Fibroblast of skin of scalp (primary cell): ENCODE measurements around the gene TAS1R3.

Source experiments
- DNase-seq: peaks from one replicate; pipeline ENCODE4 v3.0.0-alpha.2; 2013

The TAS1R3 gene

DNA sequence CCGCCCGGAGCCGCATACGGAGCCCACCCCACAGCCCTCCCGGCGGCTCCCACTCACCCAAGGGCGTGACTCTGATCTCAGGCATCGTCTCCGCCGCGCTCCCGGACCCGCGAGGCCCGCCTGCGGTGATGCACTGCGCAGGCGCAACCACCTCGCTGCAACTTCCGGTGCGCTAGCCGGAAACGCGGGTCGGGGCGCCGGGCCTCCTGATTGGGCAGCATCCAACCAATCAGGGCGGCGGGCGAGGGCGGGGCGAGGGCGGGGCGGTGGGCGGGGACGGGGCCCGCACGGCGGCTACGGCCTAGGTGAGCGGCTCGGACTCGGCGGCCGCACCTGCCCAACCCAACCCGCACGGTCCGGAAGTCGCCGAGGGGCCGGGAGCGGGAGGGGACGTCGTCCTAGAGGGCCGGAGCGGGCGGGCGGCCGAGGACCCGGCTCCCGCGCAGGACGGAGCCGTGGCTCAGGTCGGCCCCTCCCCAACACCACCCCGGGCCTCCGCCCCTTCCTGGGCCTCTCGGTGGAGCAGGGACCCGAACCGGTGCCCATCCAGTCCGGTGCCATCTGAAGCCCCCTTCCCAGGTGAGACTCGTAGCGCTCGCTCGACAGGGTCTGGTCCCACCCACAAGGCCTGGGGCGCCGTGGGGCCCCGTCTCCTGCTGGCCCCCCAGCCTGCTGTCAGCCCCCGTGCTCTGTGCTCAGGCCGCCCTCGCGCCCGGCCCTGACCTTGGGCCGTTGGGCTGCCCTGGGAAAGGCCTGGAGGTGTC is 6.4 kb upstream of the TAS1R3 start, which contains the start of the genes CPTP and INTS11:
Gene CPTP (plus strand): TSS at position 279 of the 764 bp plus-strand sequence. CDS start 2,109 bp downstream, outside the sequence.
Gene INTS11 (minus strand): TSS at position 137 of the 764 bp plus-strand sequence. CDS start 52 bp downstream, at position 85.
- DNase-seq: peak; percentile 92

DNA sequence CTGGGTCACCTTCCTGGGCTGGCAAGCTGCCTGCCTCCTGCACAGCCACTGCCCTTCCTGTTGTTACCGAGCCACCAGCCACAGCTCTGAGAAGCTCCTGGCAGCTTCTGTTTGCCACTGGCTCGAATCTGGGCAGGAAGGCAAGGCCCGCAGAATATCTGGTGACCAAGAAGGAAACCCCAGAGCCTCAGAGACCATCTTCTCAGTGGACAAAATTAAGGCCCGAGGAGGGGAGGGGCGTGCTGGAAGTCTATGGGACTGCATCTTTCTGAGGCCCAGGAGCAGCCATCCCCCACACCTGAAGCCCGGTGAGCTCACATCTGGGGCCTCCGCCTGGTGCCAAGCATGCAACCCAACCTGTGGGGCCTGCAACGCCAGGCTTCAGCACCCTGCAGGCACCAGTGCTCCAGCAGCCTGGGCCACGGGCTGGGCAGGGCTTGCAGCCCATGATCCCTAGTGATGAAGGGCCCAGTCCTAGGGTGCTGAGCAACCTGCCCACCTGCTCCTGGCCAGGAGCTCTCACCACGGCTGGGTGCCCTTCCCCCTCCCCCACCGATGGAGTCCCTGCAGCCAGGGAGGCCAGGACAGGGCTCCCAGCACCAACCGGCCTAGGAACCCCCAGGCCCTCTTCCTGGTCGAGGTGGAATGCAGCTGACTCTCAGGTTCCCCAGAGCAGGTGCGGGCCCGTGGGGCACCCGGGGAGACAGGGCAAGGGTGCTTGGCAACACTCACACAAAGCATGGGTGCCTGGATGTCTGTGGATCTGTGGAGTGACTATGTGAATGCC is 5.6 kb upstream of the TAS1R3 start:
- no peak for DNase-seq

DNA sequence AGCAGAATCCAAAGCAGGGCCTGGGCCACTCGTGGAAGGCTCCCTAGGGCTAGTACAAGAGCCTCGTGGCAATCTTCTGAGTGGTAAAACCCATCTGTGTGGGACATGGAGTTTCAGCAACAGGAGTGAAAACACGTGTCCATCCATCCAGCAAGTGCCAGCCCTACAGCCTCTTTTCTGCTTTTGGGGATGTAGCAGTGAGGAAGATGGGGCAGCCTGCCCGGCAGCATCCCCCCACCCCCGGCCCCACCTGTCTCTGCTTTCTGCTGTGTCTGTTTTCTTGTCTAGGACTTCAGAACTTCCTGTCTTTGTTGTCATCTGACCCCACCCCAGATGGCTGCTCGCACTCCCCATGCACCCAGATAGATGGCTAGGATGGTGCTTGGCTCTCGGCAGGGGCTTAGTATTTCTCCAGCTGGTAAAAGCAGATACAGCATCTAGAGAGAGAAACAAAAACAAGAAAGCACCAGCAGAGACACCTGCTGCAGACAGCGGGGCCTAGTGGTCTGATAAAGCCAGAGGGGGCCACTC is 4.9 kb upstream of the TAS1R3 start:
- no peak for DNase-seq

DNA sequence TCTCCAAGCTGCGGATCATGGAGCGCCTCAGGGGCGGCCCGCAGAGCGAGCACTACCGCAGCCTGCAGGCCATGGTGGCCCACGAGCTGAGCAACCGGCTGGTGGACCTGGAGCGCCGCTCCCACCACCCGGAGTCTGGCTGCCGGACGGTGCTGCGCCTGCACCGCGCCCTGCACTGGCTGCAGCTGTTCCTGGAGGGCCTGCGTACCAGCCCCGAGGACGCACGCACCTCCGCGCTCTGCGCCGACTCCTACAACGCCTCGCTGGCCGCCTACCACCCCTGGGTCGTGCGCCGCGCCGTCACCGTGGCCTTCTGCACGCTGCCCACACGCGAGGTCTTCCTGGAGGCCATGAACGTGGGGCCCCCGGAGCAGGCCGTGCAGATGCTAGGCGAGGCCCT is 3.8 kb upstream of the TAS1R3 start:
- no peak for DNase-seq

DNA sequence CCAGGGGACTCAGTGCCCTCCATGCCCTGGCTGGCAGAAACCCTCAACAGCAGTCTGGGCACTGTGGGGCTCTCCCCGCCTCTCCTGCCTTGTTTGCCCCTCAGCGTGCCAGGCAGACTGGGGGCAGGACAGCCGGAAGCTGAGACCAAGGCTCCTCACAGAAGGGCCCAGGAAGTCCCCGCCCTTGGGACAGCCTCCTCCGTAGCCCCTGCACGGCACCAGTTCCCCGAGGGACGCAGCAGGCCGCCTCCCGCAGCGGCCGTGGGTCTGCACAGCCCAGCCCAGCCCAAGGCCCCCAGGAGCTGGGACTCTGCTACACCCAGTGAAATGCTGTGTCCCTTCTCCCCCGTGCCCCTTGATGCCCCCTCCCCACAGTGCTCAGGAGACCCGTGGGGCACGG is 2.8 kb upstream of the TAS1R3 start:
- DNase-seq: no peak

DNA sequence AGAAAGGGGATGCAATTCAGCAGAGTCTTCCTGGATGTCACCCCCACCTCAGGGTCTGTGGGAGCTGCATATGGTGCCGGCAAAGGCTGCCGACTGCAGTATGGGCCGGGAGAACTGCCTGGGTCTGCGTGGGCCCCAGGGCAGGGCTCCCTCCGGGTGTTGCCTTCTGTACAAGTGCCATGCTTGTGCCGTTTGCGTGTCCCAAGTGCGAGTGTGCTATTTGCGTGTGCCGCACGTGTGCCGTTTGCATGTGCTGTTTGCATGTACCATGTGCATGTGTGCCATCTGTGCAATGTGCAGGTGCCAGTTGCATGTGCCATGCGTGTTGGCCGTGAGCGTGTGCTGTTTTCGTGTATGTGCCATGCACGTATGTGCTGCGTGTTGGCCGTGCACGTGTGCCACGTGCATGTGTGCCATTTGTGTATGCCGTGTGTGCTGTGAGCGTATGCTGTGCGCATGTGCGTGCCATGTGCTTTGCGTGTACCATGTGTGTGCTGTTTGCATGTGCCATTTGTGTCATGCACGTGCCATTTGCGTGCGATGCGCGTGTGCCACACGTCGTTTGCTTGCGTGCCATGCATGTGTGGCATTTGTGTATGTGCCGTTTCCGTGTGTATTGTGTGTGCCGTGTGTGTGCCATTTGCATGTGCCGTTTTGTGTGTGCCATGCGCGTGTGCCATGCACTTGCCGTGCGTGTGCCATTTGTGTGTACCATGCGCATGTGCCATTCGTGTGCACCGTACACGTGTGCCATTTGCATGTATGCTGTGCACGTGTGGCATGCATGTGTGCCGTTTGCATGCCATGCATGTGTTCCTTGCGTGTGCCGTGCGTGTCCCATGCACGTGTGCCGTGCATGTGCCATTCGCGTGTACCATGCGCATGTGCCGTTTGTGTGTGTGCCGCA is 1.5 kb upstream of the TAS1R3 start:
- no peak for DNase-seq

DNA sequence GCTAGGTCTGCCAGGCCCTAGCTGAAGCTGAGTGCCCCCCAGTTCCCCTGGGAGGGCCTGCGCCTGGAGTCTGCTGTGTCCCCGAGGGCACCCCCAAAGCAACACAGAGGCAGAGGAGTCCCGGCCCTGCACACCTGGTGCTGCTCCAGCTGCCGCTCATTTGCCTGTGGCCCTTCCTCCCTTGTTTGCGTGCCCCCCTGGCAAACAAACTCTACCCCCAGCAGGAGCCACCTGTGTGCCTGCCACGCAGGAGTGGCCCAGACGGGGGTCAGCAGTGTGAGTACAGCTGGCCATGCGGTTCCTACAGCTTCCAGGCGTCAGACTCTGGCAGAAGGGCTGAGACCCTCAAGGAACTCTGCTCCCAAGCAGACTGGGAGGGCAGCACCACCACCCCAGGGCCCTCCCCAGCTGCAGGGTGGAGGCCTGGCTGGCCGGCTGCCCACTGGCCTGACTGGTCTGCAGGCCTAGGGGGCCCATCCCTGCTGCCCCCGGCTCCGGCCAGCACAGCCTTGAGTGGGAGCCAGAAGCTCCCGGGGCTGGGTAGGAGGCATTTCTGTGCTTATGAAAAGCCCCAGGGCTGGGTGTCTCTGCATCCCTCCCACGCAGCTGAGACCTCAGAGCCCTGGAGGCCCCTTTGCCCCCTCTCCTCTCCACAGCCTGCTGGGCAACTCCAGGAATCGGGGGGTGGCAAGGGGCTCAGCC is 563 bp upstream of the TAS1R3 start:
- DNase-seq: no peak

DNA sequence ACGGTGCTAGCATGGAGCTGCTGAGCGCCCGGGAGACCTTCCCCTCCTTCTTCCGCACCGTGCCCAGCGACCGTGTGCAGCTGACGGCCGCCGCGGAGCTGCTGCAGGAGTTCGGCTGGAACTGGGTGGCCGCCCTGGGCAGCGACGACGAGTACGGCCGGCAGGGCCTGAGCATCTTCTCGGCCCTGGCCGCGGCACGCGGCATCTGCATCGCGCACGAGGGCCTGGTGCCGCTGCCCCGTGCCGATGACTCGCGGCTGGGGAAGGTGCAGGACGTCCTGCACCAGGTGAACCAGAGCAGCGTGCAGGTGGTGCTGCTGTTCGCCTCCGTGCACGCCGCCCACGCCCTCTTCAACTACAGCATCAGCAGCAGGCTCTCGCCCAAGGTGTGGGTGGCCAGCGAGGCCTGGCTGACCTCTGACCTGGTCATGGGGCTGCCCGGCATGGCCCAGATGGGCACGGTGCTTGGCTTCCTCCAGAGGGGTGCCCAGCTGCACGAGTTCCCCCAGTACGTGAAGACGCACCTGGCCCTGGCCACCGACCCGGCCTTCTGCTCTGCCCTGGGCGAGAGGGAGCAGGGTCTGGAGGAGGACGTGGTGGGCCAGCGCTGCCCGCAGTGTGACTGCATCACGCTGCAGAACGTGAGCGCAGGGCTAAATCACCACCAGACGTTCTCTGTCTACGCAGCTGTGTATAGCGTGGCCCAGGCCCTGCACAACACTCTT is 1.1 kb downstream of the TAS1R3 start:
- no peak for DNase-seq

DNA sequence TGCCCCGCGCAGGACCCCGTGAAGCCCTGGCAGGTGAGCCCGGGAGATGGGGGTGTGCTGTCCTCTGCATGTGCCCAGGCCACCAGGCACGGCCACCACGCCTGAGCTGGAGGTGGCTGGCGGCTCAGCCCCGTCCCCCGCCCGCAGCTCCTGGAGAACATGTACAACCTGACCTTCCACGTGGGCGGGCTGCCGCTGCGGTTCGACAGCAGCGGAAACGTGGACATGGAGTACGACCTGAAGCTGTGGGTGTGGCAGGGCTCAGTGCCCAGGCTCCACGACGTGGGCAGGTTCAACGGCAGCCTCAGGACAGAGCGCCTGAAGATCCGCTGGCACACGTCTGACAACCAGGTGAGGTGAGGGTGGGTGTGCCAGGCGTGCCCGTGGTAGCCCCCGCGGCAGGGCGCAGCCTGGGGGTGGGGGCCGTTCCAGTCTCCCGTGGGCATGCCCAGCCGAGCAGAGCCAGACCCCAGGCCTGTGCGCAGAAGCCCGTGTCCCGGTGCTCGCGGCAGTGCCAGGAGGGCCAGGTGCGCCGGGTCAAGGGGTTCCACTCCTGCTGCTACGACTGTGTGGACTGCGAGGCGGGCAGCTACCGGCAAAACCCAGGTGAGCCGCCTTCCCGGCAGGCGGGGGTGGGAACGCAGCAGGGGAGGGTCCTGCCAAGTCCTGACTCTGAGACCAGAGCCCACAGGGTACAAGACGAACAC is 1.8 kb downstream of the TAS1R3 start:
- DNase-seq: no peak

DNA sequence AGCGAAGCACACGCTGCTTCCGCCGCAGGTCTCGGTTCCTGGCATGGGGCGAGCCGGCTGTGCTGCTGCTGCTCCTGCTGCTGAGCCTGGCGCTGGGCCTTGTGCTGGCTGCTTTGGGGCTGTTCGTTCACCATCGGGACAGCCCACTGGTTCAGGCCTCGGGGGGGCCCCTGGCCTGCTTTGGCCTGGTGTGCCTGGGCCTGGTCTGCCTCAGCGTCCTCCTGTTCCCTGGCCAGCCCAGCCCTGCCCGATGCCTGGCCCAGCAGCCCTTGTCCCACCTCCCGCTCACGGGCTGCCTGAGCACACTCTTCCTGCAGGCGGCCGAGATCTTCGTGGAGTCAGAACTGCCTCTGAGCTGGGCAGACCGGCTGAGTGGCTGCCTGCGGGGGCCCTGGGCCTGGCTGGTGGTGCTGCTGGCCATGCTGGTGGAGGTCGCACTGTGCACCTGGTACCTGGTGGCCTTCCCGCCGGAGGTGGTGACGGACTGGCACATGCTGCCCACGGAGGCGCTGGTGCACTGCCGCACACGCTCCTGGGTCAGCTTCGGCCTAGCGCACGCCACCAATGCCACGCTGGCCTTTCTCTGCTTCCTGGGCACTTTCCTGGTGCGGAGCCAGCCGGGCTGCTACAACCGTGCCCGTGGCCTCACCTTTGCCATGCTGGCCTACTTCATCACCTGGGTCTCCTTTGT is 2.6 kb downstream of the TAS1R3 start:
- DNase-seq: no peak

DNA sequence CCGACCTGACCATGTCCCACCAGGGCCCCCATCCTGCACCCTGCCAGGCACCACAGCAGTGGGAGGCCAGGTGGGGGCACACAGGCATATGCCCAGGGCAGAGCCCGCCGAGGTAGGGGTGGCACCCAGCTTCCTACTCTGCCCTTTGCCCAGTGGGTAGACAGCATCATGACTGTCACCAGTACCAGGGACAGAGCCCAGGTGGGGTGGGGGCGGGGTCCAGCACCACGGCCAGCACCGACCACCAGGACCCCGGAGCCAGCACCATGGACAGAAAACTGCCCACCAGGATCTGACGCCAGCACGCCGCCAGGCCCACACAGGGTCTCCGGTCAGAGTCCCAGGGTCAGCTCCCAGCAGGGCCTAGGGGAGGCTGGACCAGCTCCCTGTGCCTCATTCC is 3.8 kb downstream of the TAS1R3 start:
- DNase-seq: no peak

DNA sequence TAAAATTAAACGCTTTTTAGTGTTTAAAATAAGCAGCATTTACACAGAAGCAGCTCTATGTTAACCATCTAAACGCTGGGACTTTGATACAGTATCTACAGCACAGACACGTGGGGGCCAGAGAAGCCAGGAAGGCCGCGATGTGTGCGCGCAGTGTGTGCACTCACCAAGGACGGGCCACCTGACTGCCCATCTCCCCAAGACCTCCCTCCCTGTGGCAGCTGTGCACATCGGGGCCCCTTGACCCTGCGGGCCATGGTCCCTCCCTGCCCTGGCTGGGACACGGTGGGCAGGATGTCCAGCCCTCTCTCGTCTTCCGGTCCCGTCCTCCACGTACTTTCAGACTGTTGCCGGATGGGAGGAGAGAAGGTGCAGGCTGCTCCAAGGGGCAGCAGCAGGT is 4.2 kb downstream of the TAS1R3 start:
- no peak for DNase-seq

DNA sequence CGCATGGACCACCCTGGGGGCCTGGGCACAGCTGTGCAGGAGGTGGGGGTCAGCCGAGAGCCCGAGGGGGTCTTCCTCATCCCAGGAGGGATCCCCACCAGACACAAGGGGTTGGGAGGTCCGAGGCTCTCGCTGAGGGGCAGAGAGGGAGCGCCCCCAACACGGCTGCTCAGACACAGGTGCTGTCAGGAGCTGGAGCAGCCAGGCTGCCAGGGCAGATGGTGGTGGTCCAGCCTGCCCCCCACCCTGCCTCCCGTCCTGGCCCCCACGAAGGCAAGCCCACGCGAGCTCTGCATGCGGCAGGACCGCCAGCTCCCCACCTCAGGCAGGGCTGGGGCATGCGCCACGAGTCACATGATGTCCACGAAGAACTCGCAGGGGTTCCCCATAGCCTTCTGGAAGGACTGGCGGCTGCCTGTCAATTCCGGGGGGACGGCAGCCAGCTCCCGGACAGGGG is 4.7 kb downstream of the TAS1R3 start:
- DNase-seq: no peak

DNA sequence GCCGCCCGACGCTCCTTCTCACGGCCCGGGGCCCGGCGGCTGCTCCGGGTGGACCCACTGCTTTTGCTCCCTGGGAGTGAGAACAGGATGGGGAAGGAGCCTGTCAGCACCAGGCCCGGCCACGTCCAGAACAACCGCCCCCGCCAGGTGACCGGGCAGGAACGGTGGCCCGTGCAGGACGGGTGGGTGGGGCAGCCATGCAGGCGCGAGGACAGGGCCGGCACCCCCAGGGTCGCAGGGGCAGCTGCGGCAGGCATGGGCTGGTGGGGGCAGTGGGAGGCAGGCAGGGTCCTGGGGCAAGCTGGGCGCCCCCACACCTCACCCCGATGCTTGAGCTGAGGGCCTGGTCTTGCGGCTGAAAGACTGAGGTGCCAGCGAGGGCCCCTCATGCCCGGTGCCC is 5.4 kb downstream of the TAS1R3 start:
- DNase-seq: no peak

DNA sequence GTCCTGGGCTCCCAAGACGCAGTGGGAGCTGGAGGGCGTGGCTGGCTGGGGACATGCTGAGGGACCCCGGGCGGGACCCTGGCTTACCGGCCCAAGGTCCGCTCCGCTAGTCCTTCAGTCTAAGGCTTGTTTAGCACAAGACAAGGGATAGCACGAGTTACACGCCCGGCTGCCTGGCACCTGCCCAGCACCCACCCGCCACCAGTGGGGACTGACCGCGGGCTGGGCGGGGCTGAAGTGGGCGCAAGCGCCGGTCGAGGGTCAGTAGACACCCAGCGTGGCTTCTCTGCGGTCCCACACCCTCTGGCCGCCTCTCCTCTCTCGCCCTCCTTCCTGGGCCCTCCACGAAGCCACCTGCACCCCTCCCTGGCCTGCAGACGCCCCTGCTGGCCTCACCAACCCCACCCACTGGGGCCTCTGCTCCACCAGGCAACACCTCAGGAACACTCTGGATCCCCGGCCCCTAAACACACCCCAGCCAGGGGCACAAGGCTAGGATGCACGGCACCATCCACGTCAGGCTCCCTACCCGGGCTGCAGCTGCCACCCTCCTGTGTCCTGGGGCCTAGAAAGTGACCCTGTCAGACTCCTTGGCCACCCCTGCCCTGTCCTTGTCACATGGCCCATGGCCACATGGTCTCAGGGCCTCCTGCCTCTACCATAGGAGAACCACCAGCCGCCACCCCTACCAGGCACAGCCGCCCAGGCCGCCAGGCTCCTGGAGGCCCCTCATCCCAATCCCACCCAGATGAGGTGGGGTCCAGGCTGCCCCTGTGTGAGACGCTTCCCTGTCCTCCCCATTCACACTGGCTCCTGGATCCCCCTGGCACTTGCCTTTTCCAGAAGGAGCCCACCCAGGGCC is 6.1 kb downstream of the TAS1R3 start:
- DNase-seq: no peak

DNA sequence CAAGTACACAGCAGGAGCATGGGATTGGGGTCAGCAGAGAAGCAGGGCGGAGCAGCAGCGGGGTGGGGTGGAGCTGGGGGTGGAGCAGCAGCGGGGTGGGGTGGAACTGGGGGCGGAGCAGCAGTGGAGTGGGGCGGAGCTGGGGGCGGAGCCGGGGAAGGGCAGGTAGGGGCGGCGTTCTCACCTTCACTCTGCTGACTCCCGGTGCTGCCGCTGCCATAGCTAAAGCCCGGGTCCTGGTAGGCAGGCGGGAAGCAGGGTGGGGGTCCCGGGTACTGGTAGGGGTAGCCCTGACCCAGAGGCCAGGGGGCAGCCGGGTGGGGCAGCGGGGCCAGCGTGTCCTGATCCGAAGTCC is 6.7 kb downstream of the TAS1R3 start:
- DNase-seq: no peak

DNA sequence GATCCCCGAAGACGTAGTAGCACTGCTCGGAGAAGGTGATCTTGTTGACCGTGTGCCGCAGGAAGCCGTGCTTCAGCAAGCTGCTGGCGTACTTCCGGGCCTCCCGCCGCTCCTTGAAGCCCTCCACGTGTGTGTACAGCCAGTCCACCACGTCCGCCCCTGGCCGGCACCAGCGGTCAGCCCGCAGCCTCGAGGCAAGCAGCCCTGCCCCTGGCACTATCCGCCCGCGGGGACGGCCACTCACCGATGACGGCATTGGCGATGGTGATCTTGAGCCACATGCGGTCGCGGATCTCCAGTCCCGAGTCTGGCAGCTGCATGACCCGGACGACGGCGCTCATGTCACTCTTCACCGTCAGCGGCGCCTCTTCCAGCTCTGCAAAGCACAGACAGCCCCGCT is 7.2 kb downstream of the TAS1R3 start:
- DNase-seq: no peak

DNA sequence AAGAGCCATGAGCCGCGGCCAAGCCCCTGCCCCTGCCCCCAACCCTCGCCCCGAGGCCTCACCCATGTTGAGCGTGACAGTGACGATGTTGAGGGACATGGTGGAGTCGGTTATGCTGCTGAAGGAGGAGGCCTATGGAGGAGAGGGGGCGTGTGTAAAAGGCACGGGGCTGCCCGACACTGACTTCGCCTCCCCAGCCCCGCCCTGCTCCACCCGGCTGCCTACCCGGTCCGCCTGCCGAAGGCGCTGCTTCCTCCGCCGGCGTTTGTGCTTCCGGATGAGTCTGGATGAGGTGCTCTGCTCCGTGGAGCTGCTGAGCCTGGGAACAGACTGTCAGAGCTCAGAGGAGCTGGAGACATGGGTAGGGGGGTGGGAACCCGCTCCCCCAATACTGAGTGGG is 9.1 kb downstream of the TAS1R3 start:
- no peak for DNase-seq
